GM04504 (cell line): ENCODE measurements around the gene C1orf198.
A peak's percentile ranks its signal among the peaks of the same experiment; 100 is the strongest.

Source experiments
- DNase-seq: peaks from one replicate; pipeline ENCODE4 v3.0.0-alpha.2; 2012; ENCODE audit warnings: low read depth

C1orf198 gene

GRCh38 chr1:230892018-230892491 lies 23.7 kb upstream of the C1orf198 start:
- DNase-seq: no peak

- no peak for DNase-seq
These were observed 23.1 kb upstream of the C1orf198 start for GRCh38 chr1:230891413-230891812.

GRCh38 chr1:230884646-230885045 lies 16.3 kb upstream of the C1orf198 start:
- DNase-seq: no peak

- DNase-seq: no peak
These were observed 15.6 kb upstream of the C1orf198 start for GRCh38 chr1:230883967-230884366.

- no peak for DNase-seq
These were observed 11.5 kb upstream of the C1orf198 start for GRCh38 chr1:230879778-230880177.

- peak; percentile 99 for DNase-seq
These were observed 10.3 kb upstream of the C1orf198 start for GRCh38 chr1:230878591-230878990.

GRCh38 chr1:230877924-230878590 lies 9.7 kb upstream of the C1orf198 start:
- DNase-seq: no peak

- peak; percentile 84 for DNase-seq
These were observed 9.0 kb upstream of the C1orf198 start for GRCh38 chr1:230877146-230877923.

GRCh38 chr1:230876660-230877059 lies 8.3 kb upstream of the C1orf198 start:
- DNase-seq: no peak

- no peak for DNase-seq
These were observed 7.0 kb upstream of the C1orf198 start for GRCh38 chr1:230875370-230875769.

- DNase-seq: no peak
These were observed 2.6 kb upstream of the C1orf198 start for GRCh38 chr1:230870916-230871315.

- DNase-seq: no peak
These were observed 1.2 kb upstream of the C1orf198 start for GRCh38 chr1:230869500-230869899.

GRCh38 chr1:230868736-230869385 lies 540 bp upstream of the C1orf198 start:
- no peak for DNase-seq

- DNase-seq: no peak
These were observed 1.0 kb downstream of the C1orf198 start for GRCh38 chr1:230867101-230867902.

- no peak for DNase-seq
These were observed 1.9 kb downstream of the C1orf198 start for GRCh38 chr1:230866171-230867070.

GRCh38 chr1:230865062-230865817 lies 3.1 kb downstream of the C1orf198 start:
- DNase-seq: no peak

- no peak for DNase-seq
These were observed 3.9 kb downstream of the C1orf198 start for GRCh38 chr1:230864441-230864840.

- no peak for DNase-seq
These were observed 4.9 kb downstream of the C1orf198 start for GRCh38 chr1:230863449-230863848.

GRCh38 chr1:230861970-230862595 lies 6.2 kb downstream of the C1orf198 start:
- no peak for DNase-seq

- DNase-seq: no peak
These were observed 6.8 kb downstream of the C1orf198 start for GRCh38 chr1:230861489-230861888.
